OCI-LY1 (cell line): ENCODE data around the gene AMOT.
"Not testable (repeated sequence)": the region's sequence is repeated elsewhere in the genome, so short reads cannot be mapped to it uniquely, and the experiment has no call there.

ENCODE experiments used
- H2AFZ ChIP-seq: fragments of 200-600 bp; sonication (generic), shearing (Covaris generic); 2 replicates; pipeline ENCODE4 v1.6.0; 2014; ENCODE audit warnings: antibody characterized with exemption, mild to moderate bottlenecking, low read length
- H3F3A ChIP-seq: fragments of 200-600 bp; sonication (generic), shearing (Covaris generic); 2 replicates; pipeline ENCODE4 v1.6.0; 2014; ENCODE audit warnings: mild to moderate bottlenecking, antibody characterized with exemption, low read length, moderate library complexity; ENCODE audit not compliant: insufficient read depth
- H3K27ac ChIP-seq: fragments of 200-600 bp; sonication (generic); 2 replicates; pipeline ENCODE4 v1.5.1; 2014; ENCODE audit warnings: low read length, mixed run types, mild to moderate bottlenecking, low read depth; ENCODE audit not compliant: poor library complexity, severe bottlenecking
- H3K27me3 ChIP-seq: fragments of 200-600 bp; sonication (generic); 2 replicates; pipeline ENCODE4 v1.6.0; 2014; ENCODE audit warnings: antibody characterized with exemption, mild to moderate bottlenecking, low read length, moderate library complexity; ENCODE audit not compliant: insufficient read depth
- H3K36me3 ChIP-seq: fragments of 200-600 bp; sonication (generic); 2 replicates; pipeline ENCODE4 v1.6.1; 2014; ENCODE audit warnings: mild to moderate bottlenecking, antibody characterized with exemption, low read length, moderate library complexity, mixed read lengths; ENCODE audit not compliant: insufficient read depth
- H3K4me1 ChIP-seq: fragments of 200-600 bp; sonication (generic); 2 replicates; pipeline ENCODE4 v1.5.1; 2014; ENCODE audit warnings: mild to moderate bottlenecking, low read length, moderate library complexity; ENCODE audit not compliant: insufficient read depth, severe bottlenecking
- H3K4me2 ChIP-seq: fragments of 200-600 bp; sonication (generic), shearing (Covaris generic); 2 replicates; pipeline ENCODE4 v1.6.1; 2014; ENCODE audit warnings: low read length
- H3K4me3 ChIP-seq: fragments of 200-600 bp; sonication (generic); 2 replicates; pipeline ENCODE4 v1.5.1; 2014; ENCODE audit warnings: low read length, low read depth, mild to moderate bottlenecking, mixed read lengths; ENCODE audit not compliant: poor library complexity, severe bottlenecking
- H3K79me2 ChIP-seq: fragments of 200-600 bp; shearing (Covaris generic); 2 replicates; pipeline ENCODE4 v1.6.1; 2016; ENCODE audit warnings: mixed run types, low read length, mixed read lengths; ENCODE audit not compliant: insufficient read depth
- H3K9ac ChIP-seq: fragments of 200-600 bp; sonication (generic), shearing (Covaris generic); 2 replicates; pipeline ENCODE4 v1.6.1; 2014; ENCODE audit warnings: mild to moderate bottlenecking, low read length, mixed read lengths
- H3K9me2 ChIP-seq: fragments of 200-600 bp; sonication (generic), shearing (Covaris generic); 2 replicates; pipeline ENCODE4 v1.6.1; 2014; ENCODE audit warnings: low read depth, mild to moderate bottlenecking, low read length, mixed read lengths
- H3K9me3 ChIP-seq: fragments of 200-600 bp; shearing (Covaris generic); 2 replicates; pipeline ENCODE4 v1.6.1; 2014; ENCODE audit warnings: low read length, mixed read lengths
- H4K20me1 ChIP-seq: fragments of 200-600 bp; sonication (generic), shearing (Covaris generic); 2 replicates; pipeline ENCODE4 v1.6.0; 2016; ENCODE audit warnings: mild to moderate bottlenecking, low read length; ENCODE audit not compliant: insufficient read depth
- CTCF ChIP-seq: fragments of 200-600 bp; sonication (generic), shearing (Covaris generic); IDR thresholded peaks from 2 replicates; pipeline ENCODE4 v1.5.1; 2017; ENCODE audit warnings: mild to moderate bottlenecking, antibody characterized with exemption, low read length, moderate library complexity, mixed read lengths
- EZH2 ChIP-seq: fragments of 200-600 bp; sonication (generic), shearing (Covaris generic); IDR thresholded peaks from 2 replicates; pipeline ENCODE4 v1.8.0; 2017; ENCODE audit warnings: borderline replicate concordance, mixed run types, mild to moderate bottlenecking, antibody characterized with exemption, low read length, moderate library complexity, mixed read lengths

AMOT gene

GRCh38 chrX:112865464-112866025 lies 24.9 kb upstream of the AMOT start:
- Histone ChIP-seq H3K9me2 (no peaks in the 10 kb centered on the region), H4K20me1 (no peaks in the 10 kb centered on the region), H3F3A (no peaks in the 10 kb centered on the region), H3K9ac (no peak overlapping the region), H3K79me2 (no peaks in the 10 kb centered on the region), H3K36me3 (no peaks in the 10 kb centered on the region), H3K27me3 (no peaks in the 10 kb centered on the region), H3K4me2 (no peak overlapping the region), H3K9me3 (no peaks in the 10 kb centered on the region), H3K4me3 (no peak overlapping the region), H3K4me1 (no peaks in the 10 kb centered on the region), H3K27ac (no peak overlapping the region), H2AFZ (no peak overlapping the region)
- TF ChIP-seq CTCF: no peak
- TF ChIP-seq EZH2: no peak

GRCh38 chrX:112863850-112864249 lies 23.2 kb upstream of the AMOT start:
- no peaks in the 10 kb centered on the region for H3K27me3 ChIP-seq
- H3K9me3 ChIP-seq: no peaks in the 10 kb centered on the region
- H3K36me3 ChIP-seq: no peaks in the 10 kb centered on the region
- no peaks in the 10 kb centered on the region for H3F3A ChIP-seq
- no peaks in the 10 kb centered on the region for H3K9me2 ChIP-seq
- no peak overlapping the region for H3K4me3 ChIP-seq
- H3K9ac ChIP-seq: no peak overlapping the region
- H3K27ac ChIP-seq: no peak overlapping the region
- TF ChIP-seq EZH2 (no peak), CTCF (no peak)
- no peak overlapping the region for H2AFZ ChIP-seq
- H3K79me2 ChIP-seq: no peaks in the 10 kb centered on the region
- no peaks in the 10 kb centered on the region for H4K20me1 ChIP-seq
- no peaks in the 10 kb centered on the region for H3K4me1 ChIP-seq
- no peak overlapping the region for H3K4me2 ChIP-seq

- Histone ChIP-seq H3K9ac (no peak overlapping the region), H2AFZ (no peak overlapping the region), H3K9me2 (no peaks in the 10 kb centered on the region), H3K9me3 (no peaks in the 10 kb centered on the region), H3F3A (no peaks in the 10 kb centered on the region), H3K79me2 (no peaks in the 10 kb centered on the region), H3K4me2 (no peak overlapping the region), H3K27me3 (no peaks in the 10 kb centered on the region), H3K4me1 (no peaks in the 10 kb centered on the region), H4K20me1 (no peaks in the 10 kb centered on the region), H3K36me3 (no peaks in the 10 kb centered on the region), H3K27ac (no peak overlapping the region), H3K4me3 (no peak overlapping the region)
- TF ChIP-seq CTCF: no peak
- no peak for TF ChIP-seq EZH2
These were observed 16.8 kb upstream of the AMOT start for GRCh38 chrX:112857478-112857878.

- H3K4me3 ChIP-seq, H3K79me2 ChIP-seq, H3K27me3 ChIP-seq, H3K4me1 ChIP-seq, H3K9me3 ChIP-seq, H4K20me1 ChIP-seq, H3K36me3 ChIP-seq, H3K9me2 ChIP-seq, H3K9ac ChIP-seq, H2AFZ ChIP-seq, H3F3A ChIP-seq, H3K4me2 ChIP-seq, H3K27ac ChIP-seq: not testable (repeated sequence)
These were observed 14.3 kb upstream of the AMOT start for GRCh38 chrX:112854901-112855300.
